HG03060 (cell line): ENCODE results near the gene CHL1.
"Not testable (repeated sequence)": the region's sequence is repeated elsewhere in the genome, so short reads cannot be mapped to it uniquely, and the experiment has no call there.

Experiments used
- ATAC-seq: cut with Tn5 transposase; IDR thresholded peaks from one replicate; pipeline ENCODE4 v1.9.1; 2021; ENCODE audit warnings: low read depth, moderate number of reproducible peaks; ENCODE audit not compliant: unreplicated experiment

The CHL1 gene

GRCh38 chr3:332701-333100, 136.1 kb downstream of the CHL1 start:
- ATAC-seq: no peak

- ATAC-seq: no peak
Observed at GRCh38 chr3:335240-335639, 138.7 kb downstream of the CHL1 start.

- no peak for ATAC-seq
Observed at GRCh38 chr3:339351-339750, 142.8 kb downstream of the CHL1 start.

- ATAC-seq: no peak
Observed at GRCh38 chr3:341998-342397, 145.4 kb downstream of the CHL1 start.

GRCh38 chr3:346186-346585, 149.6 kb downstream of the CHL1 start:
- no peak for ATAC-seq

GRCh38 chr3:347581-347980, 151.0 kb downstream of the CHL1 start:
- ATAC-seq: no peak

GRCh38 chr3:350871-351371, 154.4 kb downstream of the CHL1 start:
- ATAC-seq: no peak

GRCh38 chr3:352599-352998, 156.0 kb downstream of the CHL1 start:
- ATAC-seq: no peak

- no peak for ATAC-seq
Observed at GRCh38 chr3:353191-353739, 156.7 kb downstream of the CHL1 start.

- no peak for ATAC-seq
Observed at GRCh38 chr3:354432-354831, 157.9 kb downstream of the CHL1 start.

GRCh38 chr3:355622-356021, 159.1 kb downstream of the CHL1 start:
- no peak for ATAC-seq

- no peak for ATAC-seq
Observed at GRCh38 chr3:356952-357351, 160.4 kb downstream of the CHL1 start.

GRCh38 chr3:359672-360071, 163.1 kb downstream of the CHL1 start:
- peak; percentile 75 for ATAC-seq

- no peak for ATAC-seq
Observed at GRCh38 chr3:362681-363338, 166.2 kb downstream of the CHL1 start.

GRCh38 chr3:364287-364686, 167.7 kb downstream of the CHL1 start:
- no peak for ATAC-seq

GRCh38 chr3:365268-365667, 168.7 kb downstream of the CHL1 start:
- ATAC-seq: peak; percentile 80

- ATAC-seq: not testable (repeated sequence)
Observed at GRCh38 chr3:366253-366652, 169.7 kb downstream of the CHL1 start.

GRCh38 chr3:373193-373779, 176.7 kb downstream of the CHL1 start:
- no peak for ATAC-seq

GRCh38 chr3:374459-374858, 177.9 kb downstream of the CHL1 start:
- ATAC-seq: no peak

- peak; percentile 58 for ATAC-seq
Observed at GRCh38 chr3:377158-377561, 180.6 kb downstream of the CHL1 start.

- ATAC-seq: no peak
Observed at GRCh38 chr3:380801-381200, 184.2 kb downstream of the CHL1 start.

GRCh38 chr3:385151-385550, 188.6 kb downstream of the CHL1 start:
- no peak for ATAC-seq
